Mesendoderm (in vitro differentiated cells): Measurements from ENCODE around the gene DSCAML1.

Experiments used
- DNase-seq: peaks from one replicate; pipeline ENCODE4 v3.0.0; 2013
- H2AK5ac ChIP-seq: 2 replicates; pipeline ENCODE4 v1.6.1; 2013; ENCODE audit warnings: low read length, inconsistent platforms
- H2BK120ac ChIP-seq: 2 replicates; pipeline ENCODE4 v1.6.1; 2013; ENCODE audit warnings: low read depth, mild to moderate bottlenecking, low read length, moderate library complexity, mixed read lengths
- H2BK15ac ChIP-seq: replicated peaks from 2 replicates; pipeline ENCODE4 v1.6.1; 2013; ENCODE audit warnings: low read depth, mild to moderate bottlenecking, moderate library complexity
- H2BK5ac ChIP-seq: 2 replicates; pipeline ENCODE4 v1.6.1; 2013; ENCODE audit warnings: low read length, inconsistent platforms
- H3K18ac ChIP-seq: 2 replicates; pipeline ENCODE4 v1.6.1; 2013; ENCODE audit warnings: mild to moderate bottlenecking, low read length, mixed read lengths
- H3K23ac ChIP-seq: one replicate; pipeline ENCODE4 v1.6.1; 2013; ENCODE audit warnings: low read length
- H3K27ac ChIP-seq: 2 replicates; pipeline ENCODE4 v1.5.1; 2013; ENCODE audit warnings: low read depth, mild to moderate bottlenecking, inconsistent platforms, low read length, moderate library complexity
- H3K27me3 ChIP-seq: 2 replicates; pipeline ENCODE4 v1.6.1; 2013; ENCODE audit warnings: low read length, control low read depth, mild to moderate bottlenecking, inconsistent platforms; ENCODE audit not compliant: insufficient read depth, poor library complexity
- H3K36me3 ChIP-seq: 2 replicates; pipeline ENCODE4 v1.6.1; 2013; ENCODE audit warnings: low read length, inconsistent platforms; ENCODE audit not compliant: control insufficient read depth, insufficient read depth
- H3K4ac ChIP-seq: one replicate; pipeline ENCODE4 v1.6.1; 2013; ENCODE audit warnings: low read depth, mild to moderate bottlenecking, low read length, moderate library complexity
- H3K4me1 ChIP-seq: 2 replicates; pipeline ENCODE4 v1.6.1; 2013; ENCODE audit warnings: low read depth, low read length, inconsistent platforms; ENCODE audit not compliant: control insufficient read depth
- H3K4me2 ChIP-seq: 2 replicates; pipeline ENCODE4 v1.6.1; 2013; ENCODE audit warnings: low read length
- H3K4me3 ChIP-seq: 2 replicates; pipeline ENCODE4 v1.5.1; 2013; ENCODE audit warnings: mild to moderate bottlenecking, low read length
- H3K56ac ChIP-seq: one replicate; pipeline ENCODE4 v1.6.1; 2013; ENCODE audit warnings: low read length
- H3K79me1 ChIP-seq: 2 replicates; pipeline ENCODE4 v1.6.1; 2013; ENCODE audit warnings: low read length, inconsistent platforms
- H3K79me2 ChIP-seq: 2 replicates; pipeline ENCODE4 v1.6.1; 2013; ENCODE audit warnings: mild to moderate bottlenecking, low read length; ENCODE audit not compliant: control insufficient read depth, insufficient read depth
- H3K9ac ChIP-seq: 2 replicates; pipeline ENCODE4 v1.6.1; 2013; ENCODE audit warnings: low read length, inconsistent platforms
- H4K5ac ChIP-seq: one replicate; pipeline ENCODE4 v1.6.1; 2013; ENCODE audit warnings: low read length
- H4K8ac ChIP-seq: one replicate; pipeline ENCODE4 v1.6.1; 2013; ENCODE audit warnings: low read depth, mild to moderate bottlenecking, control low read depth, low read length, moderate library complexity
- WGBS: extraction: QIAGEN DNeasy Blood & Tissue Kit; methylation state at CpG from one replicate; pipeline ENCODE4 v1.1.7; 2013; ENCODE audit warnings: low lambda C conversion rate, missing lambda C conversion rate; ENCODE audit not compliant: insufficient coverage; ENCODE audit errors: extremely low coverage; 5-methylcytosine and 5-hydroxymethylcytosine counted together

DSCAML1 gene

GRCh38 chr11:117600234-117600783 lies 196.7 kb downstream of the DSCAML1 start:
- H3K4me1 ChIP-seq = peaks cover 4% of the 10 kb centered on the region
- no CpG with 5 or more reads among the region's 10 CpGs for WGBS
- no peaks in the 10 kb centered on the region for H3K27me3 ChIP-seq

GRCh38 chr11:117597071-117597470 lies 199.9 kb downstream of the DSCAML1 start:
- Histone ChIP-seq H3K56ac (no peak overlapping the region), H3K9ac (no peak overlapping the region), H3K4me1 (peaks cover 4% of the 10 kb centered on the region), H3K27ac (no peak overlapping the region), H4K5ac (no peak overlapping the region), H3K79me2 (no peaks in the 10 kb centered on the region), H3K23ac (no peak overlapping the region), H3K79me1 (no peaks in the 10 kb centered on the region), H3K4me3 (no peak overlapping the region), H4K8ac (no peak overlapping the region), H2BK5ac (no peak overlapping the region), H3K36me3 (no peaks in the 10 kb centered on the region), H3K4ac (no peak overlapping the region), H3K4me2 (no peak overlapping the region), H2BK15ac (no peak overlapping the region), H3K18ac (no peak overlapping the region), H2AK5ac (no peak overlapping the region), H3K27me3 (no peaks in the 10 kb centered on the region), H2BK120ac (no peak overlapping the region)
- whole genome bisulfite sequencing = no CpG with 5 or more reads among the region's 7 CpGs
- peak; percentile 76 for DNase-seq

More at GRCh38 chr11:117600234-117600783, 196.7 kb downstream of the DSCAML1 start:
- H2BK15ac ChIP-seq = no peak overlapping the region
- H3K79me1 ChIP-seq = no peaks in the 10 kb centered on the region
- no peak overlapping the region for H3K18ac ChIP-seq
- H2BK120ac ChIP-seq = no peak overlapping the region
- no peak overlapping the region for H3K56ac ChIP-seq
- no peak overlapping the region for H3K27ac ChIP-seq
- no peaks in the 10 kb centered on the region for H3K36me3 ChIP-seq
- no peak overlapping the region for H3K4ac ChIP-seq
- no peak overlapping the region for H2BK5ac ChIP-seq
- H3K23ac ChIP-seq = no peak overlapping the region
- no peak overlapping the region for H3K4me2 ChIP-seq
- no peak overlapping the region for H3K4me3 ChIP-seq
- no peaks in the 10 kb centered on the region for H3K79me2 ChIP-seq
- no peak overlapping the region for H2AK5ac ChIP-seq
- H4K5ac ChIP-seq = no peak overlapping the region
- DNase-seq = peak; percentile 51
- no peak overlapping the region for H3K9ac ChIP-seq
- no peak overlapping the region for H4K8ac ChIP-seq

- Histone ChIP-seq H3K4me2 (no peak overlapping the region), H3K9ac (no peak overlapping the region), H3K4me3 (no peak overlapping the region), H3K27ac (no peak overlapping the region), H3K79me1 (no peaks in the 10 kb centered on the region), H3K36me3 (no peaks in the 10 kb centered on the region), H4K8ac (no peak overlapping the region), H3K18ac (no peak overlapping the region), H3K4me1 (peaks cover 2% of the 10 kb centered on the region), H4K5ac (no peak overlapping the region), H3K79me2 (no peaks in the 10 kb centered on the region), H3K23ac (no peak overlapping the region), H3K56ac (no peak overlapping the region), H2BK120ac (no peak overlapping the region), H2BK5ac (no peak overlapping the region), H3K27me3 (no peaks in the 10 kb centered on the region), H3K4ac (no peak overlapping the region), H2AK5ac (no peak overlapping the region), H2BK15ac (no peak overlapping the region)
- peak; percentile 45 for DNase-seq
- no CpG with 5 or more reads among the region's 6 CpGs for WGBS
These were observed 201.6 kb downstream of the DSCAML1 start for GRCh38 chr11:117595440-117595839.

GRCh38 chr11:117594721-117595120 lies 202.3 kb downstream of the DSCAML1 start:
- Histone ChIP-seq H3K4me3 (no peak overlapping the region), H2BK120ac (no peak overlapping the region), H3K36me3 (no peaks in the 10 kb centered on the region), H3K9ac (no peak overlapping the region), H2AK5ac (no peak overlapping the region), H3K27ac (no peak overlapping the region), H3K18ac (no peak overlapping the region), H3K27me3 (no peaks in the 10 kb centered on the region), H3K4ac (no peak overlapping the region), H3K56ac (no peak overlapping the region), H3K4me2 (no peak overlapping the region), H2BK5ac (no peak overlapping the region), H4K8ac (no peak overlapping the region), H4K5ac (no peak overlapping the region), H3K79me2 (no peaks in the 10 kb centered on the region), H3K79me1 (no peaks in the 10 kb centered on the region), H3K23ac (no peak overlapping the region), H2BK15ac (no peak overlapping the region), H3K4me1 (peaks cover under 1% of the 10 kb centered on the region)
- WGBS = no CpG with 5 or more reads among the region's 1 CpG
- no peak for DNase-seq

GRCh38 chr11:117593065-117593464 lies 204.0 kb downstream of the DSCAML1 start:
- Histone ChIP-seq H2AK5ac (no peak overlapping the region), H3K9ac (no peak overlapping the region), H4K5ac (no peak overlapping the region), H2BK120ac (no peak overlapping the region), H3K4me1 (no peaks in the 10 kb centered on the region), H3K56ac (no peak overlapping the region), H3K4ac (no peak overlapping the region), H3K4me2 (no peak overlapping the region), H3K18ac (no peak overlapping the region), H3K27me3 (no peaks in the 10 kb centered on the region), H3K79me1 (no peaks in the 10 kb centered on the region), H3K23ac (no peak overlapping the region), H4K8ac (no peak overlapping the region), H3K79me2 (no peaks in the 10 kb centered on the region), H3K27ac (no peak overlapping the region), H2BK5ac (no peak overlapping the region), H2BK15ac (no peak overlapping the region), H3K36me3 (no peaks in the 10 kb centered on the region), H3K4me3 (no peak overlapping the region)
- no peak for DNase-seq
- no CpG with 5 or more reads among the region's 10 CpGs for WGBS
